ENCODE data around the gene SPACA1.

The SPACA1 gene

GRCh38 chr6:88107241-88107640 lies 59.6 kb downstream of the SPACA1 start:
- DNase-seq, result no peak

DNA sequence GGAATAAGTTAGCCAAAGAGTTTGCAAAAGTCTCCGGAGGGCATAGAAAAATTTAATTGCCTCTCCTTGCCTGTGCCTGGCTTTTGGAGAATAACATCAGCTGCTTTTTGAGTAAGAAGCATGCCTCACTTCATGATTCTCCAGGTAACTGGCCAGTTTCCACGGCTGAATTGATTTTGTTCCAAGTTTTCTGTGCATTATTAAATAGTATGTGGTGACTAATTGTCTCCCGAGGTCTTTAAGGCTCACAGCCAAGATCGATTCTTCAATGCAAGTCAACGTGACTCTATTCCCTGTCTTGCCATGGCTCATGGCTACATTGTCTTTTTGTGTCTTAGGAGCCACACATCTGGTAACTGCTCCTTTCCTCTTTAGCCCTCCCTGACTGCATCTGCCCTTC lies 64.3 kb downstream of the SPACA1 start:
- no peak for DNase-seq

GRCh38 chr6:88114838-88115237 lies 67.2 kb downstream of the SPACA1 start:
- no peak for DNase-seq

- DNase-seq, result no peak
Measured at GRCh38 chr6:88115307-88115706, 67.7 kb downstream of the SPACA1 start.

DNA sequence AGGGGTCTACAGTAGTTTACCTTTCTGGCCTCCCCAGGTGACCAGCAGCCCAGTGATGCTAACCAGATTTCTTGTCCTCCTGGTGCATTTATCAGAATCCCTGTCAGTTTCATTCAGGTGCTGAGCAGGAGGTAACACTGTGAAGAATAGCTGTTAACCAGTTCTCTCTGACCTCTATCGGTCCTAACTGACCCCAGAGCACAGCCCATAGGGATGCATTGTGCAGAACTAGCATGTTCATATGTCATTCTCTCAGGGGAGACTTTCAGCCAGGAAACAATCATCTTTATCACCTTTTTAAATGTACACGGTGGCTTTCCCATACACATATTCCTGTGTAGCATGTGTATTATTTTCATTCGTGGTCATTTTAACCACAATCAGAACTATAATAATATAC lies 68.6 kb downstream of the SPACA1 start:
- no peak for DNase-seq
